GM21737 (cell line): ENCODE data around the gene FCER2.
"Not testable (repeated sequence)": the region's sequence is repeated elsewhere in the genome, so short reads cannot be mapped to it uniquely, and the experiment has no call there.

ENCODE experiments used
- ATAC-seq: cut with Tn5 transposase; IDR thresholded peaks from one replicate; pipeline ENCODE4 v1.9.1; 2021; ENCODE audit warnings: mild to moderate bottlenecking, moderate library complexity; ENCODE audit not compliant: unreplicated experiment

The FCER2 gene

GRCh38 chr19:7701654-7702457 is at the start of gene FCER2:
TSS of gene FCER2 (minus strand) at chr19:7702131. CDS start at chr19:7699760, 2,371 bp downstream.
- ATAC-seq, result peak; percentile 52

- no peak for ATAC-seq
Measured at GRCh38 chr19:7751157-7751783, 49.3 kb upstream of the FCER2 start.

GRCh38 chr19:7748756-7749155 is 46.8 kb upstream of the FCER2 start:
- no peak for ATAC-seq

- no peak for ATAC-seq
Measured at GRCh38 chr19:7748171-7748570, 46.2 kb upstream of the FCER2 start.

GRCh38 chr19:7746903-7747884 is 45.3 kb upstream of the FCER2 start, which contains the start of gene CD209:
TSS of gene CD209 (minus strand) at chr19:7747534. CDS start at chr19:7747511, 23 bp downstream.
- no peak for ATAC-seq

GRCh38 chr19:7746306-7746705 is 44.4 kb upstream of the FCER2 start:
- not testable (repeated sequence) for ATAC-seq

- no peak for ATAC-seq
Measured at GRCh38 chr19:7744871-7745650, 43.1 kb upstream of the FCER2 start.

- ATAC-seq, result no peak
Measured at GRCh38 chr19:7744199-7744786, 42.4 kb upstream of the FCER2 start.

- ATAC-seq, result no peak
Measured at GRCh38 chr19:7743425-7743841, 41.5 kb upstream of the FCER2 start.

GRCh38 chr19:7742991-7743390 is 41.1 kb upstream of the FCER2 start:
- ATAC-seq, result no peak

- ATAC-seq, result no peak
Measured at GRCh38 chr19:7742575-7742974, 40.6 kb upstream of the FCER2 start.

- ATAC-seq, result no peak
Measured at GRCh38 chr19:7740682-7741054, 38.7 kb upstream of the FCER2 start.

GRCh38 chr19:7739801-7740681 is 38.1 kb upstream of the FCER2 start:
- no peak for ATAC-seq

- no peak for ATAC-seq
Measured at GRCh38 chr19:7739211-7739755, 37.4 kb upstream of the FCER2 start.

GRCh38 chr19:7738023-7738422 is 36.1 kb upstream of the FCER2 start:
- ATAC-seq, result no peak

GRCh38 chr19:7737215-7737614 is 35.3 kb upstream of the FCER2 start:
- ATAC-seq, result no peak

GRCh38 chr19:7736148-7736547 is 34.2 kb upstream of the FCER2 start:
- ATAC-seq, result no peak
